Measurements from ENCODE around the gene M6PR. TPM values are rescaled to one million over a fixed set of nuclear protein-coding genes. Genes with fewer than 3 reads are reported as not detected.

M6PR gene
- total and polyA plus RNA-seq, 2 of the 13 experiments (the other 11 are each of a cell fraction or from before 2014, with no cell fraction given): 98.2 to 127 TPM

DNA sequence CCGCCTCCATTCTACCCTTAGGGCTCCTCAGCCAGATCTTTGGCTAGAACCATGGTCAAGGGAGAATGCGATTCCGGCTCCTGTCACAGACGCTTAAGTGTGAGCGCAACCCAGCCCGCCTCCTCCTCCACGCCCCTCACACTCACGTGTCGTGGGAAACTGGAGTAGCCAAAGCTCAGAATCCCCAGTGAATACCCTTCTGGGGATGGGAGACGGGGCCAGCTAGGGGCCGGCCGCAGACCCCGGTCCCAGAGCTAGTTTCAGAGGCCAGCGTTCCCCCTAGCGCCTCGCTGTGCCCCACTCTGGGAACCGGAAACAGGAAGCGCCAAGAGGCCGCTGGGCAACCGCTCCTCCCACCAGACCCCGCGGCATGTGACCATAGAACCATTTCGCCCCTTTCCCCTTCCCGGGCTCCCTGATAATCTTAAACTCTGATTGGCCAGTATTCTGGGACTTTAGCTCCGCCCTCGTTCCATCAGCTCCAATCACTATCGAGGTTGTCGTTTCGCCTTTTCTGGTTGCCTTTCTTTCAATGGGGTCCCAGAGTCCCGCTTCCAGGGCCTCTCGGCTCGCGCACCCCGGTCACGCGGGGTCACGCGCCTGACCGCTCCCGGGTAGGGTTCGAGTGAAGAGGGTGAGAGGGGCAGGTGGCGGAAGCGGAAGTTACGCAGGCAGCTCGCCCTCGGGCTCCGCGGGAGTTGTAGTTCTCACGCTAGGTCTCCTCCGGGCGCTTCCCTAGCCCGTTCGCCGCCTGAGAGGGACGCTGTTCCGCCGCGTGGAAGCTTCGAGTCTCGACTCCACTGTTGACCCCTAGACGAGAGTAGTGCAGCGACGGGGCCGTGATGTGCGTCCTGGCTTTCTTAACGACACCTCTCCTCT, at the start of gene M6PR (continued):
- TF ChIP-seq, protein P1, sequence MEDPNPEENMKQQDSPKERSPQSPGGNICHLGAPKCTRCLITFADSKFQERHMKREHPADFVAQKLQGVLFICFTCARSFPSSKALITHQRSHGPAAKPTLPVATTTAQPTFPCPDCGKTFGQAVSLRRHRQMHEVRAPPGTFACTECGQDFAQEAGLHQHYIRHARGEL (CRISPR knock-in tag; IDR thresholded peaks at IDR 0.05): no peak
- TF ChIP-seq ZNF616 (CRISPR knock-in tag; IDR thresholded peaks at IDR 0.05; ENCODE audit: low read depth) (no peak; the same call in 1 of the 2 replicates), GABPB1 (CRISPR knock-in tag; IDR thresholded peaks at IDR 0.05) (peak; percentile 99), ZNF124 (CRISPR knock-in tag; IDR thresholded peaks at IDR 0.05) (no peak), ZNF746 (CRISPR knock-in tag; IDR thresholded peaks at IDR 0.05) (peak; percentile 47), BORCS8-MEF2B (CRISPR knock-in tag; IDR thresholded peaks at IDR 0.05) (no peak; the same call in 1 of the 2 replicates), HOXA7 (CRISPR knock-in tag; IDR thresholded peaks at IDR 0.05) (no peak), ZNF232 (CRISPR knock-in tag; IDR thresholded peaks at IDR 0.05; ENCODE audit: borderline replicate concordance) (peak; percentile 88), MLLT10 (CRISPR knock-in tag; IDR thresholded peaks at IDR 0.05) (no peak), ZNF639 (CRISPR knock-in tag; conservative IDR thresholded peaks at IDR 0.05) (no peak; the same call in 1 of the 2 replicates), HBP1 (CRISPR knock-in tag; IDR thresholded peaks at IDR 0.05; ENCODE audit: low read depth) (peak; percentile 48), ZNF30 (CRISPR knock-in tag; IDR thresholded peaks at IDR 0.05) (peak; percentile 30; the same call in 1 of the 2 replicates), ARID2 (CRISPR knock-in tag; IDR thresholded peaks at IDR 0.05; ENCODE audit: borderline replicate concordance) (peak; percentile 79; the same call in 1 of the 2 replicates), ZBTB40 (IDR thresholded peaks at IDR 0.05) (peak; percentile 70), ZBTB40 (CRISPR knock-in tag; IDR thresholded peaks at IDR 0.05) (peak; percentile 84)

All from HepG2 (cell line).